GM19023 (cell line): Measurements from ENCODE around the gene PHACTR1.

ENCODE experiments used
- ATAC-seq: cut with Tn5 transposase; IDR thresholded peaks from one replicate; pipeline ENCODE4 v1.9.1; 2021; ENCODE audit warnings: mild to moderate bottlenecking, moderate library complexity; ENCODE audit not compliant: unreplicated experiment

The PHACTR1 gene

DNA sequence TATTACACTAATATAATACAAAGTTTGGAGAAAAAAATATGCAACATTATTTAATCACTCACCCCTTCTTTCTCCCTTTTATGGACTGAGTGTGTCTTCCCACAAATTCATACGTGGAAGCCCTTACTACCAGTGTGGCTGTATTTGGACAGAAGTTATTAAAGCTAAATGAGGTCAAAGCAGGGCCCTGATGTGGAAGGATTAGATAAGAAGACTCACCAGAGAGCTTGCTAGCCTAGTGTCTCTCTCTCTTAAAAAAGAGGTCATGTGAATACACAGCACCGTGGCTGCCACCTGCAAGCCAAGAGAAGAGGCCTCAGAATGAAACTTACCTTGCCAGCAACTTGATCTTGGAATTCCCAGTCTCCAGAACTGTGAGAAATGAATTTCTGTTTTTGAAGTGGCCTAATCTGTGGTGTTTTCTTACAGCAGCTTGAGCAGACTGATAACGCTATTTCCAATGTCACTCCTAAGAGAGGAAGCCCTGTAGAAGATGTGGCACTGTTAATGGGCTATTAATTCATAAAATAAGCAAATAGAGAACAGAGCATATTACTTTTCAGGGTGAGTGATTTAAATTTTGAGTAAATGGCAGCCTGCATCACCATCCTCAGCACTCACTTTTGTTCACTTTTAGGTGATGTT is 378.3 kb downstream of the PHACTR1 start:
- no peak for ATAC-seq

DNA sequence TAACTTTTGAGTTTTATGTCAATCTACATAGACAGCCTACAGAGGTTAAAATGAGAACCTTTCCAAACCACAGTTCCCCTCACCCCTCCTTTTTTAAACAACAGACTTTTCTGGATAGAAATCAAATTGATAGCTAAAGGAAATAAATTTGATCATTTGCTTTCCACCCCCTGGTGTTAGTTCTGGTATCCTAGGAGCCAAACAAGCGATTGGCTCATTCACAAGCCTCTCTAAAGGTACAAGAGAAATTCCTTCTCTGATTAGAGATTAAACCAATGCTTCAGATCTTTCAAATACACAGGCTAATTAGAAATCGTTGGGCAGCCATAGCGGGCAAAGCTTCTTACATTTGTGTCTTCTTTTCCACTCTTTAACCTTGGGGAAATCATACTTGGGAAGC is 379.5 kb downstream of the PHACTR1 start:
- ATAC-seq, result no peak

DNA sequence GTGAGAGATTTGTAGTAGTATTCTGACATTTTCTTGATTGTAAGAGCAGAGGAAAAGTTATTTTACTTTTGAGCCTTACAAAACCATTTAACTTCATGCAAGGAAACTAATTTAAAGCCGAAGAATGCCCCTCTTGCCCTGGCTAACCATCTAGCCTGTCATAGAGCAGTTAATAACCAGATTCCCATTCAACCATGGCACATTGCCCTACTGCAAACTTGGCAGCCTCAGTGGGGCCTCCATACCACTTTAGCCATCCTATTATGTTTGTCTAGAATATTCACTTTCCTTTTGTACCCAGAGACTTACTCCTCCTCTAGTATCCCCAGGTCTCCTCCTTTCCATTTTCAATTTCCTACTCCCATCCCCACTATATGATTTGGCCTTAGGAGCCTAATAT is 380.9 kb downstream of the PHACTR1 start:
- no peak for ATAC-seq

DNA sequence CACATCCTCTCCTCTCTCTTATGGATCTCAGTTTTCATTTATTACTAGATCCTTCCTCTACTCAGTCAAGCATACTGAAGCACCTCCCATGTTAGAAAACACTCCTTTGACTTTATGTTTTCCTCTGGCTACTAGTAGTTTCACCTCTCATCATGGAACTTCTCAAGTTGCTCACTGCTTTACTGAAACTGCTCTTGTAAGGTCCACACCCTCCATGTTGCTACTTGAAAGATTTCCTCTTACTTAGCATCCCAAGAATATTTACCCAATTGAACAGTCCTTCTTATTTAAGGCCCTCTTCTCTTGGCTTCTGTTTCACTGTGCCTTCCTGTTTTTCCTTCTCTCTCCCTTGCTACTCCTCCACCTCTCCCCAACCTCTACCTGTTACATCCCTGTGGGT is 381.4 kb downstream of the PHACTR1 start:
- ATAC-seq, result no peak

DNA sequence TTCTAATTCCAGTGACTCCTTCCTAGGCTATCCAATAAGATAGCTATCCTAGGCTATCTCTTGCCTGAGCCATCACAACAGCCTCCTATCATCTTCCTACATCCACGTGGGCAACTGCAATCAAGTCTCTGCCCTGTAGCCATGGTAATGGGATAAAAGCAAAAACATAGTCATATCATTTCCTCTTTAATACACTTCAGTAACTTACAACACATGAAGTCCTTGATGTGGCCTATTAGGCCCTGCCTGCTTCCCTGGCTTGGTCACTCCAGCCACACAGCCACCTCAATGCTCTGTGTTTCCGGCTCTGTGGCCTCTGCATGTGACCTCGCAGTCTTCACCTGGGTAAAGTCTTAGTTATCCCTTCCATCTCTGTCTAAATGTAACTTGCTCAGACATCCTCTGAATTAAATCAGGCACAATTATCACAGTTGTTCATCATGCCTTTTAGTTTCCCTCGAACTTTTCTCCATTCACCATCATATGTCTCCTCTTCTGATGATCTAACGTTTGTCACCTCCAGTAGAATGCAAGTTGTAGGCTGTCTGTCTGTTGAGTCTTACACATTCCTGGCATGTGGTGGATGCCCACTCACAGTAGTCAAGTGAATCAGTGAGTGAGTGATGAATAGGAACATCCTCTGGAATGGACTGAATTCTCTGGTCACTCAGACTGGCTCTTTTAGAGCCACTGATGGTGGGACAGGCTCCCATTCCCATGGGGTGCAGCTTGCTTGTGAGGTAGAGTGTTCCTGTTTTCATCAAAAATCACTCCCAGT is 382.4 kb downstream of the PHACTR1 start:
- ATAC-seq, result no peak

DNA sequence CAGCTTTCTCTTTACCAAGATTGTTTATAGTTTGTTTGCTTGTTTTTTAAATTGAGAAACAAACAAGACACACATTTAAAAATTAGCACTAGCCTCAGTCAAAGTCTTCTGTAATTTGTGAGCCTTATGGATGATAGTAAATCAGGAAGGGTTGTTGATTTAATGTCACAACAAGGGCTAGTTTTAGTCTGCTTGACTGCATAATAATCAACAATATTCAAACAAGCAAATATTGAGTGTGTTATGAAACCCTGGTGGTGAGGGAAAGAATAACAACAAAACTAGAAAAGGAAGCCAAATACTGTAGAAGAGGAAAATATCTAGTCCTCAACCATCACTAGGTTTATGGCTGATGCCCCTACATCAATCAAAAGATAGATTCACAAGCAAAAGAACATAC is 383.2 kb downstream of the PHACTR1 start:
- no peak for ATAC-seq

DNA sequence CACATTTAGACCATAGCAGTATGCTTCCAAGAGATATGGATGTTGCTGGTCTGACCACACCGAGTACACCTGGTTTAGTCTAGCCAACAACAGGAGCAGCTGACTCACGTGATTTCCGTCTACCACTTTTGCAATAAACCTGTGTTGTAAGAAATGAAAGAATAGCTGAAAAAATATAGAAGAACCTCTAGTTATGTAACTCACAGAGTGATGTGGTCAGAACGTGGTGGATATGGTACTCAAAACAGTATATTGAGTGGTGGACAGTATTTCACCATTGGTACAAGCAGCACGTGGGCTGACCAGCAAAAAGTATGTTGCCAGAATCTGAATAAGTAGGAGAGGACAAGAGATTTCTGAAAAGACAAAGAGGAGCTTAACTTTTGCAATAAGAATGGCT is 384.8 kb downstream of the PHACTR1 start:
- ATAC-seq, result no peak

DNA sequence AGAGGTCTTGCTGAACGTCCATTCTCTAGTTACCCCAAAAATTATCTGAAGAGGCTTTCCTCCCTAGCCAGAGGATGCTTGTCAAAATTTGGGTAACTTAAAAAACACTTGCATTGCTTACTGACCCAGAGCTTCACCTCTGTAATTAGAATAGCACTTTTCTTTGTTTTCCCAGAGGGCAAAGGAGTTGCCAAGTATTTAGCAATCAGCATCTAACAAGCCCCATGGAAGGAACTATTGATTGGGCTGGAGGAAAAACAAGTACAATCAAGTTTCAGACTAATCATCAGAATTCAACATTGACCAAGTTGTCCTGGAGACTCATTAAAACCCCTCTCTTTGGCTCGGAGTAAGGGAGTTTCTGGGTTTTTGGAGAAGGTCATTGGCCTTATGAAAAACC is 385.4 kb downstream of the PHACTR1 start:
- ATAC-seq, result no peak

DNA sequence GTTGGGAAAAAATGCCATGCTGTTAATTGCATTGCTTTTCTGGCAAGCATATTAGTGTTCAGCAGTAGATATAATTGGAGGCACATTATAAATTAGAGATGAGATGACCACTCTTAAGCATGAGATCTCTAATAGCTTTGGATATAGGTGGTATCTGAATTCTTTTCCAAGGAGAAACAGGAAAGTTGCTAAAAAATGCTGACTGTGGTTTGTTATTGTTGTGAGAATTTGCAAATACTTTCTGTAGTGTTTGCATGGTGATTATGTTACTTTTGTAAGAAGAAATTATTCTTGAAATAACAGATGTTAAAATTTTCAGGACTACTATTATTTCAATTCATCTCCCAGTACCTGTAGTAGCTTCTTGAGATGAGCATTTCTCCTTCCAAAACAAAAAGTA is 386.6 kb downstream of the PHACTR1 start:
- no peak for ATAC-seq

DNA sequence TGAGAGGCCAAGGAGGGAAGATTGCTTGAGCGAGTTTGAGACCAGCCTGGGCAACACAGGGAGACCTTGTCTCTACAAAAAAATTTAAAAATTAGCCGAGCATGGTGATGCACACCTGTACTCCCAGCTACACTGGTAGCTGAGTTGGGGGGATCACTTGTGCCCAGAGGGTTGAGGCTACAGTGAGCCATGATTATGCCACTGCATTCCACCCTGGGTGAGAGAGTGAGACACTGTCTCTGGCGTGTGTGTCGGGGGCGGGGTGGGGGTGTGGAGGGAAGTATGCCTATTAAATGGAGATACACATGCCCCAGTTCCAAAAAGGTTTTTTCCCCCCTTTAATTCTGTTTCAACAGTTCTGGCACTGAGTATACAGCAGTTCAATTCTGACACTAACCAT is 388.6 kb downstream of the PHACTR1 start:
- ATAC-seq, result no peak

DNA sequence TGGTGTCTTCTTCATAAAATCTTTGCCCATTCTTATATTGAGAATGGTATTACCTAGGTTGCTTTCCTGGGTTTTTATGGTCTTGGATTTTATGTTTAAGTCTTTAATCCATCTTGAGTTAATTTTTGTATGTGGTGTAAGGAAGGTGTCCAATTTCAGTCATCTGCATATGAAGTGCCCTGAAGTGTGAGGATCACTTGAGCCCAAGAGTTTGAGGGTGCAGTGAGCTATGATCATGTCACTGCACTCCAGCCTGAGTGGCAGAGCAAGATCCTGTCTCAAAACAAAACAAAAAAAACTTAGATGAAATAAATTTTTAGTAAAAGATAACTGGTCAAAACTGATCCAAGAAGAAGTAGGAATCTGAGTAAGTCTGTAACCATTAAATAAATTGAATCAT is 396.4 kb downstream of the PHACTR1 start:
- ATAC-seq, result no peak

DNA sequence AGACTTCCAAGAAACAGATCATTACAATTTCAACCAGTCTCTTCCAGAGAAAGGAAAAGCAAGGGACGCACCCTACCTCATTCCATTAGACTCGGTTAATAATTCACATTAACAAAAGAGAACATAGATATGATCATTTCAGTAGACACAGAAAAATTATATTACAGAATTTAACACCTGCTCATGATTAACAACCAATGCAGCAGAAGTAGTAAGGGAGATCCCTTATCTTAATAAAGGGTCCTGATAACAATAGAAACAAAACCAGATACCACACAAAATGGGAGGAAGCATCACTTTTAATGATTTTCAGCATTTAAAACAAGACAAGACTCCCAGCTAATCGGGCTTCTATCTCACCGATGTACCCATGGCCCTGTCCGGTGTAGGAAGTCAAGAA is 396.8 kb downstream of the PHACTR1 start:
- ATAC-seq, result no peak

DNA sequence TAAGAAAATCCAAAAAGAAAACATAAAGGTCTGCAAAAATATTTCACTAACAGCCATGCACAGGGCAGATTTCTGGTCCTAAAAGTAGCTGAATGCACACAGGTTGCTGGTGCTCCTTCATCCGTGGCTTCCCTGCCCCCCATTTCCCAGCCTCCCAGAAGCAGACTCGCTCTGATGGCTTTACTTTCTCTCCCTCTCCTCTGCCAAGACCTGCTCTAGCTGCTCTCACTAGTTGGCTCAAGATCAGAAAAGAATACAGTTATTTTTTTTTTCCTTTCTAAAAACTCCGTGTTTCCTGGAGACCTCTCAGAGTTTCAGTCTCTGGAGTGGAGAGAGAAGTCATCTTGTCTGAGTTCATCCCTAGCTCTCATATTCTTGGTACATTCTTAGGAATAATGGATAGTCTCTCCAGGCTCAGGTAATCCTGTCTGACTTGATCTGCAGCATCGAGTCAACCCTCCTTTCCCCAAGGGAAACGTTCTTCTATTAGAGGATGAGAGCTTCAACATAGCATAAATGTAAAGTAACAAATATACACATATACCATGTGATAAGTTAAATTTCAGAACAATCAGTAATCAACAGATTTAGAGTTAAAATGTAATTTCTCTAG is 397.5 kb downstream of the PHACTR1 start:
- ATAC-seq, result no peak

DNA sequence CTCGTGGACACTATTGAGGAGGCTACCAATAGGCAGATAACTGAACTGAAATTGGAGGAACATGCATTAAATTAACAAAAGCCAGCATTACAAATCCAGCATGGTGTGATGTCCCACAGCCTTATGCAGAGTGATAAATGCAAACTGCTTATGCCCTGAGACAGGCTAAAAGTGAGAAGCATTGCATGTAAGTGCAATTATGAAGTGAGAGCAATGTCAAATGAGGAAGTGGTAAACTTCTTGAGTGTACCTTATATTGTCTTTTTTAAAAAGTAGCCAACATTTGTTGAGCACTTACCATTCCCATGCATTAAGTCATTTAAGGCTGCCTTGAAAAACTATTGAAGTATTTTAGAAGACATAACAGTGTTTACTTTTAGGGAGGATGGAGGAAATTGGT is 399.6 kb downstream of the PHACTR1 start:
- no peak for ATAC-seq

DNA sequence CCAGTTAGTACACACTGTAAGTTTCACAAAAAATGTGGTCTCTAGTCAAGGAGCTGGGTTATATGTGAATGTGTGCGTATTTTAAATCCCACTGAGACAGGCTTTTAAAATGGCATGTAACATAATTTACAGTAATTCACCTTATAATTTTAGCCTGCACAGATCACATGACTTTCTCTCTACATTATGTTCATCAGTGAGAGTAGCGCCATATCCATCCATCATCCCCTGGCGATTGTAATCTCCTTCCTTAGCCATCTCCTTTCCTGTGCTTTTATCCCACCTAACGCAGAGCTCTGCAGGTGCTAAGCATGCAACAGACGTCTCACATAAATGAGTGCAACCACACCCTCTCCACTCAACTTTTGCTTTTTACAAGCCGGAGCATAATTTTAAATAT is 401.0 kb downstream of the PHACTR1 start:
- ATAC-seq, result no peak

DNA sequence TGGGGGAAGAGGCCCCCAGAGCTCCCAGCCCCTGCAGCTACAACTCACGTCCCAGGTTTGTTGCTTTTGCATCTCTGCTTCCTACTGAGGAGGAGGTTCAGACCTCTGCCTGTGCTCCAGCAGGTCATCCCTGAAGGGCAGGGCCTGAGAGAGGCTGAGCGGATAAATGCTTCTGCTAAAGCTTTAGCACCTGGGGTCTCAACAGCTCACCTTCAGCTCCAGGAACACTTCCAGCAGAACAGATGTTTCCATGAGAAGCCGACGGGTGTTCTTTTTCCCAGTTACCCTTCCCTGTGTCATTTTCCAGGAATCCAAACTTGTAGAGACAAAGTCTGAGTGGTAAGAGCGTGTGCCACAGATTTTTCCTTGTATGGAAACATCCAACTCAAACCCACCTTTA is 403.0 kb downstream of the PHACTR1 start:
- ATAC-seq, result no peak

DNA sequence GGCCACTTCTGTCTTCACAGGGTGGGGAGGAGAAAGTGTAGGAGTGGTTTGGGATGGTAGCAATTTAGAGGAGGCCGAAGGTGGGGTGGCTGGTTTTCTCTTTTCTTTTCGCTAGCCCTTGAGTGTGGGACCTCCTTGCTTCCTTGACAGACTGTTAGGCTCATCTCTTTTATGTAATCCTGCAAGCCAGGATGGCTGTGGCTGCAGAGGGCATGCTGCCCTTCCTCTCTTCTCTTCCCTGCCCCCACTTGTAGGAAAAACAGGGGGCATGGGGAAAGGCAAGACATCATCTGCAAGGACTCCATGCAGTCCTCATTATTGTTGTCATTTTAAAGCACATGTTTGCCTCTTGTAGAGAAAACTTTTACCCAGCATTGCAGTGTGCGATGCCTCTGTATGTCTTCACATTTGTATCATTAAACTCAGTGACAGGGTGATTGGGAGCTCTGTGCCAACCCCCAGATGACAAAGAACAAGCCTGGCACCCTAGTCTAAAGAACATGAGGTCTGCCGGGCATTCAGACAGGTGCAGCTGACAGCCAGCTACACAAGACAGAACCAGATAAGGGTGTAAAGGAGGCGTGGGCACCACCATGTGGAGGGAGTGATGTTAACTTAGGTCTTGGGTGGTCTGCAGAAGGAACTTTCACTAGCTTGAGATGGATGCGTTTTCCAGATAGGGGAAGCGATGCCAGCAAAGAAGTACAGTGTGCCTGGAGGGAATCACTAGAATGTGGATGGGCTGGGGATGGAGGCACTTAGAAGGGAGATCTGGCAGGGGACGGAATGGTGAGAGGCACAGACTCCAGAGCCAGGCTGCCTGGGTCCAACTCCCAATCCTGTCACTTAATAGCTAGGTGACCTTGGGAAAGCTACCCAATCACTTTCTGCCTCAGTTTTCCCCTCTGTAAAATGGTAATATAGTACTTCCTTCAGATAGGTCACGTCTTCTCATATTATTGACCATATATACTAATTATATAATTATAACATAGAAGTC is 404.2 kb downstream of the PHACTR1 start:
- ATAC-seq, result no peak

DNA sequence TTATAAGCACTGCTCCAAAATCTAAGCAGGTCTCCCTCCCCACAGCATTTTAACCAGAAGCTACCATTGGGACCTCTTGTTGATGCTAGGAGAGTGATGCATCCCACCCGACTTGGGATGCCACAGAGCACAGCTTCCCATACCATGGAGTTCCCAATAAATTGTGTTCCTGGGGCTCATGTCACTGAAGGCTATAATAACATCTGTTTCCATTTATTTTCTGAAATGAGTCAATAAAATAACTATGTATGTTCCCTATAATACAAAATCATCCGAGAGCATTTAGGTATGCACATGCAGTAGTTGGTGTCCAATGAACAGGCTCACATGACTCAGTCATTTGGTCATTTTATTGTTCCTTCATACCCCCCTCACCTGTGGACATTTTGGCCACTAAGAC is 407.6 kb downstream of the PHACTR1 start:
- ATAC-seq, result no peak

DNA sequence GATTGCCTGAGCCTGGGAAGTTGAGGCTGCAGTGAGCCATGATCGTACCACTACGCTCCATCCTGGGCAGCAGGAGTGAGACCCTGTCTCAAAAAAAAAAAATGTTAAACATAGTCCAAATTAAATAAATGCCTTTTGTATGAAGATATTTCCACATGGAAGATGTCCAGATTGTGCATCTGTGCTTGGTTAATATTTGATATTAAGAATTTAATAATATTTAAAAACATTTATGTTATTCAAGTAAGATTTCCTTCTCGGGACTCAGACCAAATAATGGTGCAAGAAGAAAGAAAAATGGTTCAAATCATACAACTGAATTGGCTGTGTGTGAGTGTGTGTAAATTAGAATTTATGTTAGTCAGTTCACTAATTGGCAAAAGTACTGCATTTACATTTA is 409.3 kb downstream of the PHACTR1 start:
- no peak for ATAC-seq

DNA sequence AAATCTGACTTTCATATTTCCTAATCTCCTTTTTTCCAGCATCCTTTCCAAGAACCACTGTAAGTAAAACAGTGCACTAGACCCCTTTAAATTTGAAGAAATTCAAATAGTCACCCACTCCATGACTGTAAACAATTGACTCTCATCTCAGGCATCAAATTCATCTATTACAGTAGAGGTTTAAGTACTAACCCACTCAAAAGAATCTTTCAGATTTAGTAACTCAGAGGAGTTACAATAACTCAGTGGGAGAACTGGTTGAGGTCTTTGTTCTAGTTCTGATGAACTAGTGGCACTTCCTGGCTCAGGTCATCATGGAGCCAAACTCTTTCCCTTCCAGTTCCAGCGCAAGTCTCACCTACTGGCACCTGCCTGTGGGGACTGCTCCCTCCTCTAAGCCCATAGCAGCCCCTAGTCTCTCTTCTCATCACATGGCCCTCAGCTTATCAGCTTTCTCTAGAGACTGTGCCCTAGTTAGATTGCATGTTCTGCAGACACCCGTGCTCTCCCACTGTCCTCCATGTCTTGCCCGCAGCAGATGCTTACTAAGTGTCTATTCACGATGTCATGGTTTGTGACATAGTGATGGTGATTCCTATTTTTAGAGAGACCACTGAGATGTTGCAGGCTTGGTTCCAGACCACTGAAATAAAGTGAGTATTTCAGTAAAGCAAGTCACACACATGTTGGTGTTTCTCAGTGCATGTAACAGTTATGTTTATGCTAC is 415.5 kb downstream of the PHACTR1 start:
- ATAC-seq, result no peak
